Mucosa of descending colon (tissue), 3 donors: Measurements from ENCODE around the gene NRIP3. TPM values are rescaled to one million over a fixed set of nuclear protein-coding genes. Genes with fewer than 3 reads are reported as not detected.

Experiments used
- ATAC-seq: fragments of 200-7000 bp; cut with Tn5 transposase; one replicate; pipeline ENCODE4 v1.9.1; 2020; ENCODE audit warnings: mild to moderate bottlenecking, moderate library complexity
- DNase-seq, 3 donors: peaks; one replicate each; pipeline ENCODE4 v3.0.0-alpha.2; 2020
- H3K36me3 ChIP-seq: fragments of 200-600 bp; one replicate; pipeline ENCODE4 v1.8.0; 2021; ENCODE audit warnings: low read depth, mild to moderate bottlenecking
- H3K4me1 ChIP-seq: fragments of 200-600 bp; one replicate; pipeline ENCODE4 v1.8.0; 2021; ENCODE audit warnings: low read depth, mild to moderate bottlenecking
- H3K4me3 ChIP-seq: fragments of 200-600 bp; one replicate; pipeline ENCODE4 v1.8.0; 2021; ENCODE audit warnings: mild to moderate bottlenecking
- H3K9me3 ChIP-seq: fragments of 200-600 bp; one replicate; pipeline ENCODE4 v1.8.0; 2021; ENCODE audit warnings: mild to moderate bottlenecking
- CTCF ChIP-seq: fragments of 200-600 bp; IDR thresholded peaks from one replicate; pipeline ENCODE4 v1.8.0; 2022; ENCODE audit warnings: antibody characterized with exemption, mild to moderate bottlenecking
- intact Hi-C, 2 donors: fragments of 100-400 bp; cut with DNase I in 1 of 2; cut with micrococcal nuclease in 1 of 2; formaldehyde crosslinking; loops; one replicate each; pipeline versions ENCODE4 v1.11.0 to v1.11.1; 2022; cut with DNase I, micrococcal nuclease
- total RNA-seq, 3 donors: library from RNA; stranded (reverse); fragmentation: NEBNext Ultra II Directional in 2 of 3; extraction: Animal tissue kit (Norgen Biotek cat#: 25700) in 2 of 3; gene quantifications; one replicate each; pipeline versions ENCODE4 v1.2.1 to v1.2.4, GENCODE V29; 2021 to 2023
- donor health status: DM: no; HTN: no; CAD: no; lungs with moderate emphysema.
- donor health status: DM: no; HTN: no; CAD: no.
- donor health status: DM: no; HTN: yes; CAD: no.

Gene NRIP3
- total RNA-seq, 3 donors from 2014 or later: 0.20 to 1.6 (median 0.63) TPM

- ATAC-seq: no peak
- DNase-seq: no peak
- Histone ChIP-seq H3K9me3 (no peaks in the 10 kb centered on the region), H3K4me1 (no peaks in the 10 kb centered on the region), H3K4me3 (no peak overlapping the region), H3K36me3 (no peaks in the 10 kb centered on the region)
- no peak for TF ChIP-seq CTCF
- intact Hi-C loops: no loop called here
Observed at GRCh38 chr11:9042488-9042887, 38.7 kb upstream of the NRIP3 start.

- Histone ChIP-seq H3K36me3 (no peaks in the 10 kb centered on the region), H3K4me1 (no peaks in the 10 kb centered on the region), H3K9me3 (no peaks in the 10 kb centered on the region), H3K4me3 (no peak overlapping the region)
- no peak for ATAC-seq
- no peak for TF ChIP-seq CTCF
- intact Hi-C loops: no loop called here
- no peak for DNase-seq
Observed at GRCh38 chr11:9041747-9042146, 37.9 kb upstream of the NRIP3 start.

- TF ChIP-seq CTCF: no peak
- Histone ChIP-seq H3K9me3 (no peaks in the 10 kb centered on the region), H3K4me3 (no peak overlapping the region), H3K4me1 (no peaks in the 10 kb centered on the region), H3K36me3 (no peaks in the 10 kb centered on the region)
- no peak for ATAC-seq
- DNase-seq: no peak
- intact Hi-C loops: no loop called here
Observed at GRCh38 chr11:9040410-9040809, 36.6 kb upstream of the NRIP3 start.

- Histone ChIP-seq H3K4me1 (no peaks in the 10 kb centered on the region), H3K9me3 (no peaks in the 10 kb centered on the region), H3K36me3 (no peaks in the 10 kb centered on the region), H3K4me3 (no peak overlapping the region)
- DNase-seq: no peak
- no peak for TF ChIP-seq CTCF
- no peak for ATAC-seq
- intact Hi-C loops: no loop called here
Observed at GRCh38 chr11:9039863-9040262, 36.1 kb upstream of the NRIP3 start.

GRCh38 chr11:9039198-9039597 lies 35.4 kb upstream of the NRIP3 start:
- TF ChIP-seq CTCF: no peak
- Histone ChIP-seq H3K9me3 (no peaks in the 10 kb centered on the region), H3K36me3 (no peaks in the 10 kb centered on the region), H3K4me3 (no peak overlapping the region), H3K4me1 (no peaks in the 10 kb centered on the region)
- intact Hi-C loops: no loop called here
- ATAC-seq (no peak), DNase-seq (no peak)

GRCh38 chr11:9038541-9038940 lies 34.7 kb upstream of the NRIP3 start:
- no peaks in the 10 kb centered on the region for H3K4me1 ChIP-seq
- DNase-seq (no peak), ATAC-seq (no peak)
- no peak for TF ChIP-seq CTCF
- intact Hi-C loops: no loop called here
- no peaks in the 10 kb centered on the region for H3K9me3 ChIP-seq
- no peak overlapping the region for H3K4me3 ChIP-seq
- no peaks in the 10 kb centered on the region for H3K36me3 ChIP-seq
